Posterior vena cava (tissue), 2 donors: Measurements from ENCODE around the gene SALL2. TPM values are rescaled to one million over a fixed set of nuclear protein-coding genes. Genes with fewer than 3 reads are reported as not detected.
A peak's percentile ranks its signal among the peaks of the same experiment; 100 is the strongest.

ENCODE experiments used
- DNase-seq: peaks from one replicate; pipeline ENCODE4 v3.0.0-alpha.2; 2020; ENCODE audit warnings: low spot score
- intact Hi-C, 2 donors: fragments of 100-400 bp; cut with DNase I; formaldehyde crosslinking; loops; one replicate each; pipeline versions ENCODE4 v1.14.1 to v1.14.2; 2022 to 2023
- total RNA-seq, 2 donors: library from RNA; stranded (reverse); fragmentation: NEBNext Ultra II Directional; extraction: Animal tissue kit (Norgen Biotek cat#: 25700); gene quantifications; one replicate each; pipeline ENCODE4 v1.2.1, GENCODE V29; 2021
- donor health status: DM: yes; HTN: yes; CAD: no.
- donor health status: DM: yes; HTN: yes; CAD: no.

SALL2 gene
- total RNA-seq, 2 donors from 2014 or later = 6.2 to 7.1 TPM

GRCh38 chr14:21529515-21529914, 3.4 kb upstream of the SALL2 start:
- DNase-seq = no peak
- intact Hi-C loops = no loop called here

- intact Hi-C loops = no loop called here
- no peak for DNase-seq
Observed at GRCh38 chr14:21528381-21529348, 2.5 kb upstream of the SALL2 start.

- DNase-seq = no peak
- intact Hi-C loops = no loop called here
Observed at GRCh38 chr14:21527318-21527679, 1.2 kb upstream of the SALL2 start.

- no peak for DNase-seq
- intact Hi-C loops = no loop called here
Observed at GRCh38 chr14:21526672-21527317, 649 bp upstream of the SALL2 start.

- DNase-seq = no peak
- intact Hi-C loops = no loop called here
Observed at GRCh38 chr14:21525571-21525961, 580 bp downstream of the SALL2 start.

- intact Hi-C loops = no loop called here
- DNase-seq = no peak
Observed at GRCh38 chr14:21524575-21525490, 1.3 kb downstream of the SALL2 start.

- intact Hi-C loops = no loop called here
Observed at GRCh38 chr14:21523203-21523602, 2.9 kb downstream of the SALL2 start.

GRCh38 chr14:21521501-21521900, 4.6 kb downstream of the SALL2 start:
- intact Hi-C loops = no loop called here
- no peak for DNase-seq

More at GRCh38 chr14:21523203-21523602, 2.9 kb downstream of the SALL2 start:
- no peak for DNase-seq

GRCh38 chr14:21520767-21521166, 5.4 kb downstream of the SALL2 start:
- DNase-seq = no peak
- intact Hi-C loops = no loop called here

- intact Hi-C loops = no loop called here
- DNase-seq = no peak
Observed at GRCh38 chr14:21518725-21519124, 7.4 kb downstream of the SALL2 start.

- intact Hi-C loops = no loop called here
- no peak for DNase-seq
Observed at GRCh38 chr14:21514341-21514740, 11.8 kb downstream of the SALL2 start.

- intact Hi-C loops = no loop called here
- peak; percentile 99 for DNase-seq
Observed at GRCh38 chr14:21510735-21511657, 15.2 kb downstream of the SALL2 start, which contains the start of gene METTL3. Gene METTL3, minus strand, starts transcription at chr14:21511340. Its CDS starts 117 bp downstream, at chr14:21511223.

- intact Hi-C loops = no loop called here
- no peak for DNase-seq
Observed at GRCh38 chr14:21509432-21510143, 16.6 kb downstream of the SALL2 start.

GRCh38 chr14:21506557-21506956, 19.6 kb downstream of the SALL2 start:
- intact Hi-C loops = no loop called here

GRCh38 chr14:21505012-21505553, 21.1 kb downstream of the SALL2 start:
- intact Hi-C loops = no loop called here
- no peak for DNase-seq

More at GRCh38 chr14:21506557-21506956, 19.6 kb downstream of the SALL2 start:
- DNase-seq = no peak

GRCh38 chr14:21503376-21503775, 22.8 kb downstream of the SALL2 start:
- intact Hi-C loops = no loop called here
- DNase-seq = no peak

- intact Hi-C loops = no loop called here
Observed at GRCh38 chr14:21501568-21501967, 24.6 kb downstream of the SALL2 start.

More at GRCh38 chr14:21501568-21501967, 24.6 kb downstream of the SALL2 start:
- DNase-seq = no peak
